GM21717 (cell line): Measurements from ENCODE around the gene KRTAP22-2.

Experiments used
- ATAC-seq: cut with Tn5 transposase; IDR thresholded peaks from one replicate; pipeline ENCODE4 v1.9.1; 2021; ENCODE audit warnings: mild to moderate bottlenecking, moderate library complexity; ENCODE audit not compliant: unreplicated experiment

The KRTAP22-2 gene

GRCh38 chr21:30590297-30590696 lies at the start of gene KRTAP22-2:
Gene KRTAP22-2, minus strand, starts transcription at chr21:30590397.
- no peak for ATAC-seq

GRCh38 chr21:30638686-30639085 lies 48.5 kb upstream of the KRTAP22-2 start:
- ATAC-seq, result no peak

- no peak for ATAC-seq
Observed at GRCh38 chr21:30634906-30635305, 44.7 kb upstream of the KRTAP22-2 start, which contains the start of gene KRTAP20-2. Gene KRTAP20-2, plus strand, starts transcription at chr21:30635206. Its CDS starts 58 bp downstream, at chr21:30635264.

GRCh38 chr21:30629200-30629599 lies 39.0 kb upstream of the KRTAP22-2 start:
- ATAC-seq, result no peak

GRCh38 chr21:30628109-30628508 lies 37.9 kb upstream of the KRTAP22-2 start:
- ATAC-seq, result no peak

- no peak for ATAC-seq
Observed at GRCh38 chr21:30625449-30626165, 35.4 kb upstream of the KRTAP22-2 start.

GRCh38 chr21:30623362-30623761 lies 33.2 kb upstream of the KRTAP22-2 start:
- no peak for ATAC-seq

- ATAC-seq, result no peak
Observed at GRCh38 chr21:30620522-30620921, 30.3 kb upstream of the KRTAP22-2 start, which contains the start of gene KRTAP20-4. Gene KRTAP20-4, plus strand, starts transcription at chr21:30620627.

- no peak for ATAC-seq
Observed at GRCh38 chr21:30620080-30620479, 29.9 kb upstream of the KRTAP22-2 start.

GRCh38 chr21:30616125-30616524 lies 25.9 kb upstream of the KRTAP22-2 start, which contains the start of gene KRTAP20-1:
Gene KRTAP20-1, plus strand, starts transcription at chr21:30616425. Its CDS starts 30 bp downstream, at chr21:30616455.
- no peak for ATAC-seq

- ATAC-seq, result no peak
Observed at GRCh38 chr21:30615199-30615598, 25.0 kb upstream of the KRTAP22-2 start.

- ATAC-seq, result no peak
Observed at GRCh38 chr21:30613836-30614235, 23.6 kb upstream of the KRTAP22-2 start, which contains the start of gene KRTAP6-1. Gene KRTAP6-1, minus strand, starts transcription at chr21:30613930. Its CDS starts 26 bp downstream, at chr21:30613904.

- ATAC-seq, result no peak
Observed at GRCh38 chr21:30612132-30612531, 21.9 kb upstream of the KRTAP22-2 start.

GRCh38 chr21:30605968-30606367 lies 15.8 kb upstream of the KRTAP22-2 start:
- no peak for ATAC-seq

- ATAC-seq, result no peak
Observed at GRCh38 chr21:30600787-30601186, 10.6 kb upstream of the KRTAP22-2 start, which contains the start of gene KRTAP22-1. Gene KRTAP22-1, plus strand, starts transcription at chr21:30601087.

GRCh38 chr21:30598802-30599201 lies 8.6 kb upstream of the KRTAP22-2 start, which contains the start of gene KRTAP6-2:
Gene KRTAP6-2, minus strand, starts transcription at chr21:30598902. Its CDS starts 28 bp downstream, at chr21:30598874.
- ATAC-seq, result no peak

GRCh38 chr21:30592140-30592539 lies 1.9 kb upstream of the KRTAP22-2 start, which contains the start of gene KRTAP6-3:
Gene KRTAP6-3, plus strand, starts transcription at chr21:30592440. Its CDS starts 6 bp downstream, at chr21:30592446.
- no peak for ATAC-seq

- no peak for ATAC-seq
Observed at GRCh38 chr21:30582870-30583269, 7.3 kb downstream of the KRTAP22-2 start.

- ATAC-seq, result no peak
Observed at GRCh38 chr21:30580132-30580531, 10.1 kb downstream of the KRTAP22-2 start.

- ATAC-seq, result no peak
Observed at GRCh38 chr21:30579346-30579745, 10.9 kb downstream of the KRTAP22-2 start.

- no peak for ATAC-seq
Observed at GRCh38 chr21:30577766-30578165, 12.4 kb downstream of the KRTAP22-2 start.

- no peak for ATAC-seq
Observed at GRCh38 chr21:30567617-30568016, 22.6 kb downstream of the KRTAP22-2 start.
